Chondrocyte (in vitro differentiated cells): ENCODE measurements around the gene FOSL1. TPM values are rescaled to one million over a fixed set of nuclear protein-coding genes. Genes with fewer than 3 reads are reported as not detected.

Experiments used
- DNase-seq: peaks from one replicate; pipeline ENCODE4 v3.0.0; 2021; ENCODE audit warnings: mixed read lengths, low spot score
- H3K27ac Mint-ChIP-seq: one replicate; pipeline ENCODE4 v1.8.0; 2021; ENCODE audit warnings: mild to moderate bottlenecking, moderate library complexity, mixed read lengths; ENCODE audit not compliant: unreplicated experiment
- H3K27me3 Mint-ChIP-seq: 2 replicates; pipeline ENCODE4 v1.8.0; 2021; ENCODE audit warnings: low read depth, mixed read lengths
- H3K36me3 Mint-ChIP-seq: 2 replicates; pipeline ENCODE4 v1.8.0; 2021; ENCODE audit warnings: low read depth, mixed read lengths
- H3K4me1 Mint-ChIP-seq: 2 replicates; pipeline ENCODE4 v1.8.0; 2021; ENCODE audit warnings: low read depth, mild to moderate bottlenecking, mixed read lengths
- H3K4me3 Mint-ChIP-seq: one replicate; pipeline ENCODE4 v1.8.0; 2021; ENCODE audit warnings: mild to moderate bottlenecking, moderate library complexity, mixed read lengths; ENCODE audit not compliant: unreplicated experiment
- H3K9me3 Mint-ChIP-seq: 2 replicates; pipeline ENCODE4 v1.8.0; 2021; ENCODE audit warnings: low read depth, mixed read lengths
- CTCF ChIP-seq: fragments of 200-600 bp; sonication (generic); IDR thresholded peaks from 2 replicates; pipeline ENCODE4 v1.5.0; 2021; ENCODE audit warnings: antibody characterized with exemption, mild to moderate bottlenecking, moderate library complexity
- total RNA-seq: library from RNA; stranded (reverse); gene quantifications from 3 replicates; pipeline ENCODE4 v1.2.1, GENCODE V29; 2021

Gene FOSL1
- total RNA-seq, 1 donor from 2014 or later: 7.5 TPM

DNA sequence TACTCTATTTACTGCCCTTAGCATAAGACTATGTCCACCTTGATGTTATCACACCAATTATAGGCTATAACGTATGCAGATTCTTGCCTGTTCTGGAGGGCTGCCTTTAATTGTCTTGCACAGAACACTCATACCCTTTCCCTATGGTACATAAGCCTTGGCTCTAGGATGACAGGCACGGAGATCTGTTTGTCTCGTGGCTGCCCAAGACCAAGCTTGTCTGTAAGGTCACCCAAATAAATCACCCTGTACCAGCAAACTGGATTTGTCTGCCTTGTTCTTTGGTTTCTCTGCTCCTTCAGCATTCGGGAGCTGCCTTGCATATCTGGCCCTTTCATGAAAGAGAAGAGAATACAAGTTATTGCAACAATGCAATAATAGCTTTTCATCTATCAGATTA is 37.6 kb upstream of the FOSL1 start:
- Mint-ChIP-seq H3K36me3 (no peaks in the 10 kb centered on the region), H3K4me3 (no peak overlapping the region), H3K27me3 (no peaks in the 10 kb centered on the region), H3K27ac (no peak overlapping the region), H3K9me3 (no peaks in the 10 kb centered on the region), H3K4me1 (peaks cover 9% of the 10 kb centered on the region)
- DNase-seq: no peak
- TF ChIP-seq CTCF: no peak

- no peak for DNase-seq
- H3K9me3 Mint-ChIP-seq: no peaks in the 10 kb centered on the region
- H3K27me3 Mint-ChIP-seq: no peaks in the 10 kb centered on the region
- peaks cover 3% of the 10 kb centered on the region for H3K4me1 Mint-ChIP-seq
- H3K4me3 Mint-ChIP-seq: no peak overlapping the region
- no peaks in the 10 kb centered on the region for H3K36me3 Mint-ChIP-seq
- H3K27ac Mint-ChIP-seq: no peak overlapping the region
- peak; percentile 9 for TF ChIP-seq CTCF
Observed at GRCh38 chr11:65934014-65934413, 33.8 kb upstream of the FOSL1 start.

- Mint-ChIP-seq H3K27ac (no peak overlapping the region), H3K4me1 (peaks cover 3% of the 10 kb centered on the region), H3K27me3 (no peaks in the 10 kb centered on the region), H3K9me3 (no peaks in the 10 kb centered on the region), H3K4me3 (no peak overlapping the region), H3K36me3 (no peaks in the 10 kb centered on the region)
- DNase-seq: no peak
- TF ChIP-seq CTCF: peak; percentile 34
Observed at GRCh38 chr11:65932558-65932919, 32.4 kb upstream of the FOSL1 start.

DNA sequence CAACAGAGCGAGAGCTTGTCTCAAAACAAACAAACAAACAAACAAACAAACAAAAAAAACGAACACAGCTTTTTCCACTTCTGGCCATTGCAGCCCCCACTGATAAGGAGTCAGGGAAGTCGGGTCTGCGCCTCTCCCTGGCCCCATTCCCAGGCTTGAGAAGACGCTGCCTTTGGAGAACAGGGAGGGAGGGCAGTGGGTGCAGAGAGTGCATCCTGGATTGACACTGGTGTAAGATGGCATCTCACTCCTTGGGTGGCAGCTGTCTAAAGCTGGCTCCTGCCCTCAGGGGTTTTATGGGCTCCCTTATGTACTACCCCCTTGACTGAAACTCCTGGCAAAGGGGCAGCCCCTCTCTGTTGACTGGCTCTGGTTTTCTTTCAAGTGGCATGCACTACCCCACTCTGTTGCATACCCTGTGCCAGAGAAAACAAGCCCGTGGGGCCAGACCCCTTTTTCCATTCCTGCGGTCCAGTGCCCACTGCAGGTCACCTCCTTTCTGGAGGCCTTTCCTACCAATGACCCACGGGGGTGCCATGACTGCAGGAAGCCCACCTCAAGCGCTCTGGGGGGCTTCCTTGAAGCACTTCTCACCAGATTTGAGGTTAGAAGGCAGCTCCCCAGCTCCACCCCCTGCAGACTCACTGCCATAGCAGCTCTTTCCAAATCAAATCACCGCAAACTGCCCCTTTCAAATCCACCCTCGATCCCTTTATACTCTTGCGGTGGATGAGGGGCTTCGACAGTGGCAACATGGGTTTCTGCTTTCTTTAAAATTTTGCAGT is 31.8 kb upstream of the FOSL1 start:
- Mint-ChIP-seq H3K27ac (no peak overlapping the region), H3K9me3 (no peaks in the 10 kb centered on the region)

GRCh38 chr11:65928667-65929066 is 28.5 kb upstream of the FOSL1 start:
- Mint-ChIP-seq H3K4me3 (no peak overlapping the region), H3K4me1 (no peaks in the 10 kb centered on the region), H3K27me3 (no peaks in the 10 kb centered on the region), H3K27ac (no peak overlapping the region), H3K36me3 (no peaks in the 10 kb centered on the region), H3K9me3 (no peaks in the 10 kb centered on the region)
- no peak for TF ChIP-seq CTCF
- DNase-seq: no peak

More for the DNA sequence above, 31.8 kb upstream of the FOSL1 start:
- no peak overlapping the region for H3K4me3 Mint-ChIP-seq
- DNase-seq: no peak
- peaks cover 3% of the 10 kb centered on the region for H3K4me1 Mint-ChIP-seq
- H3K36me3 Mint-ChIP-seq: no peaks in the 10 kb centered on the region
- H3K27me3 Mint-ChIP-seq: no peaks in the 10 kb centered on the region
- TF ChIP-seq CTCF: no peak
